ENCODE measurements around the gene RAB13.

The RAB13 gene

GRCh38 chr1:153977250-153978240, 8.6 kb downstream of the RAB13 start, which contains the start of gene JTB:
Gene JTB (minus strand): TSS chr1:153977674. CDS start chr1:153977252, 422 bp downstream.
- peak; percentile 88 for DNase-seq

- DNase-seq, result no peak
These were observed 9.3 kb downstream of the RAB13 start for GRCh38 chr1:153976819-153977249.

GRCh38 chr1:153973525-153973924, 12.6 kb downstream of the RAB13 start:
- DNase-seq, result no peak

GRCh38 chr1:153973071-153973470, 13.1 kb downstream of the RAB13 start:
- DNase-seq, result no peak

GRCh38 chr1:153970346-153970745, 15.8 kb downstream of the RAB13 start:
- DNase-seq, result no peak

- no peak for DNase-seq
These were observed 17.2 kb downstream of the RAB13 start for GRCh38 chr1:153968972-153969371.

- DNase-seq, result no peak
These were observed 17.7 kb downstream of the RAB13 start for GRCh38 chr1:153968408-153968807.

- no peak for DNase-seq
These were observed 18.2 kb downstream of the RAB13 start for GRCh38 chr1:153968000-153968363.

GRCh38 chr1:153967107-153967999, 18.8 kb downstream of the RAB13 start, which contains the start of gene CREB3L4:
Gene CREB3L4 (plus strand): TSS chr1:153967902. CDS start chr1:153968526, 624 bp downstream.
- peak; percentile 95 for DNase-seq

- DNase-seq, result peak; percentile 5
These were observed 22.2 kb downstream of the RAB13 start for GRCh38 chr1:153963850-153964331.

- peak; percentile 98 for DNase-seq
These were observed 22.9 kb downstream of the RAB13 start, which contains the start of gene SLC39A1 for GRCh38 chr1:153963030-153963849. Gene SLC39A1 (minus strand): TSS chr1:153963537. CDS start chr1:153962715, 822 bp downstream.

- peak; percentile 81 for DNase-seq
These were observed 23.8 kb downstream of the RAB13 start for GRCh38 chr1:153962088-153963029.

- peak; percentile 39 for DNase-seq
These were observed 24.7 kb downstream of the RAB13 start for GRCh38 chr1:153961421-153961820.

- DNase-seq, result no peak
These were observed 25.9 kb downstream of the RAB13 start for GRCh38 chr1:153960206-153960605.

- no peak for DNase-seq
These were observed 26.7 kb downstream of the RAB13 start for GRCh38 chr1:153959454-153959853.

GRCh38 chr1:153958961-153959260, 27.2 kb downstream of the RAB13 start:
- no peak for DNase-seq

GRCh38 chr1:153958111-153958960, 27.8 kb downstream of the RAB13 start, which contains the start of gene CRTC2:
Gene CRTC2 (minus strand): TSS chr1:153958612. CDS start chr1:153958497, 115 bp downstream.
- peak; percentile 97 for DNase-seq

GRCh38 chr1:153957744-153958110, 28.4 kb downstream of the RAB13 start:
- peak; percentile 31 for DNase-seq

- DNase-seq, result no peak
These were observed 29.0 kb downstream of the RAB13 start for GRCh38 chr1:153956997-153957715.

Measured in suppressor macrophage treated with lipopolysaccharide for 4 hours (primary cell).